Glomerular endothelial cell (primary cell): Measurements from ENCODE around the gene CDC73. TPM values are rescaled to one million over a fixed set of nuclear protein-coding genes. Genes with fewer than 3 reads are reported as not detected.
"Not testable (repeated sequence)": the region's sequence is repeated elsewhere in the genome, so short reads cannot be mapped to it uniquely, and the experiment has no call there.

Experiments
- DNase-seq: peaks from one replicate; pipeline ENCODE4 v3.0.0-alpha.2; 2011; ENCODE audit warnings: low read depth, low spot score; ENCODE audit errors: extremely low read depth
- total RNA-seq: library from RNA; depleted of rRNA; stranded (reverse); fragments of >200 nt; gene quantifications from 2 replicates; pipeline ENCODE4 v1.2.3, GENCODE V29; 2015

The CDC73 gene
- total RNA-seq, 1 donor from 2014 or later, result 30.1 TPM

DNA sequence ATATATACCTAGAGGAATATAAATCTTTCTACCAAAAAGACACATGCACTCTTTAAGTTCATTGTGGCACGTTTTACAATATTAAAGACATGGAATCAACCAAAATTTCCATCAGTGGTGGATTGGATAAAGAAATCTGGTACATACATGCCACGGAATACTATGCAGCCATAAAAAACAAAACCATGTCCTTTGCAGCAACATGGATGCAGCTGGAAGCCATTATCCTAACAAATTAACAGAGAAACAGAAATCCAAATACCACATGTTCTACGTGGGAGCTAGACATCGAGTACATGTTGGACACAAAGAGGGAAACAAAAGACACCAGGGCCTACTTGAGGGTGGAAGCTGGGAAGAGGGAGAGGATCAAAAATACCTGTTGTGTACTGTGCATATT lies 97.6 kb downstream of the CDC73 start:
- no peak for DNase-seq

DNA sequence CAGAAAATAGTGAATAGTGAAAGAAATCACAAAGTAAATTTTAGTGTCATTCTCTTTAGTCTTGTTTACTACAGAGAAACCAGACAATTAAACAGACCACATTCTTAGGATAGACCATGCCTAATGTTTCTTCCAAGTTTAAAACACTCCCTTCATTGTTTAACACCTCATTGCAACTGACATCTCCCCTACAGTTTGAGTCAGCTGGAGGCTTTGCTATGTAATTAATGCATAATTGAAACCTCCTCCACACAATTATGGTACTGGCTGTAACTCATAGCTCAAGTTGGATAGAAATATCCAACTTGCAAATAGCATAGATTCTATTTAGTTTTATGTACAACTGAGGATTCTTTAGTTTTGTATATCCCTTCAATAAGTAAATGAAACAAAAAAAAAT lies 99.8 kb downstream of the CDC73 start:
- DNase-seq, result no peak

DNA sequence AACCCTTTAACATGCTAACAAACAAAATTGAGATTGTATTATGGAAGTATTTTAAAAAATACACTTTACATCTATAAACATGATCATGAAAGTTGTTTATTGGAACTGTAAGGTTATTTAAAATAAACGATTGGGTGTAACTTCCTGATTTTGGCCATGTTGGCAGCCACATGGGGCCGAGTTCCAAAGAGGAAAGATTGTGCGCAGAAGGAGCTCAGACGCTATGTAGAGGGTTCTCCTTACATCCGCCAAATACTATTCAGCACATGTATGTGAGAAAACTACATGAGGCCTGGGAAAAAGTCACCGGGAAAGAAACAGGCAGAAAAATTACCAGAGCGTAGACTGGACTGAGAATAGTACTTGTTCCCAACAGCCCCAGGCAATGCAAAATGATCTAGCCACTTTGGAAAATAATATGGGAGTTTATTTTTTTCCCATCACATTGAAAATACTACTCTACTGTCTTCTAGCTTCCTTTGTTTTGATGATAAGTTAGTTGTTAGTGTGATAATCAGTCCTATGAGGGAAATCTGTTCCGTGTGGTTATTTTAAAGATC lies 100.3 kb downstream of the CDC73 start:
- DNase-seq, result no peak

DNA sequence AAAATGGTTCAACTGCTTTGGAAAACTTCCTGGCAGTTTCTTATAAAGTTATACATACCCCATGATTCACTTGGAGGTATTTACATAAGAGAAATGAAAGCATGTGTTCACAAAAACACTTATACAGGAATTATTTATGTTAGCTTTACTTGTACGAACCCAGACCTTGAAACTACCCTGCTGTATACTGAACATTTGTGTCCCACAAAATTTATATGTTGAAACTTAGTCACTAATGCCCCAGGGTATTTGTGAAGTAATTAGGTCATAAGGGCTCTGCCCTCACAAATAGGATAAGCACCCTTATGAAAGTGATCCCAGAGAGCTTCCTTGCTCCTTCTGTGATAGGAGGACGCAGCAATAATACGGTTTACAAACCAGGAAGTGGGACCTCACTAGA lies 107.3 kb downstream of the CDC73 start:
- DNase-seq, result no peak

DNA sequence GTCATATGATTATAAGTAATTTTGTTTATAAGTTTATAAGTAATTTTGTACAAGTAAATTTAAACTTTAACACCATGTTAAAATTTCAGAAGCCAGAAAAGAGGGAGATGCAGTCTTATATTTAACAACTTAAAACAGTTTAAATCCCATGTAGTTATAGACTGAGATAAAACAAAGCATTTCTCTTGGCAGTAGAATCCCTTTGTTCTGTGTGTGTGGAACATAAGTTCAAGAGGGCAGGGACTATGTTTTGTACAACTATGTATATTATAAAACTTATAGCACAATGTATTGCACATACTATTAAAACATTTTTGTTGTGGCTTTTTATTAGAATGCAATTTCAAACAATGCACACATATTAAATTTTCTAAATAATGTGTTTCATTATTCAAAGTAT lies 109.3 kb downstream of the CDC73 start:
- not testable (repeated sequence) for DNase-seq

DNA sequence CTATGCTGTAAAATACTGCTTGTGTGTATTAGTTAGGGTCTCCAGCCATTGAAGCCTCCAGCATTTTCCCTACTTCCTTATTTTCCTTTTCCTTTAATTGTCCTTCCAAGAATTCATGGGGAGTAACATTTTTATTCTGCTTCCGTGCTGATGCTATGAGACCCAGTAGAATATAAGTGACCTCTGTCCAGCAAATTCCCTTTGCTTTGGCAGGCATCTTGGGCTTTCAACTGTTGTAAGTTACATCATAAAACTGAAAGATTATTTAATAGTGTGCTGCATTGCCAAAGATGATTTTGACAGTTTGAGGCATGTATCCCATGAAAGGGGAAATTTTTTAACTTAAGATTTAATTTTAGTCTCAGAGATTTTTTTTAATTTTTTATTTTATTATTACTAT lies 112.7 kb downstream of the CDC73 start:
- DNase-seq, result no peak

DNA sequence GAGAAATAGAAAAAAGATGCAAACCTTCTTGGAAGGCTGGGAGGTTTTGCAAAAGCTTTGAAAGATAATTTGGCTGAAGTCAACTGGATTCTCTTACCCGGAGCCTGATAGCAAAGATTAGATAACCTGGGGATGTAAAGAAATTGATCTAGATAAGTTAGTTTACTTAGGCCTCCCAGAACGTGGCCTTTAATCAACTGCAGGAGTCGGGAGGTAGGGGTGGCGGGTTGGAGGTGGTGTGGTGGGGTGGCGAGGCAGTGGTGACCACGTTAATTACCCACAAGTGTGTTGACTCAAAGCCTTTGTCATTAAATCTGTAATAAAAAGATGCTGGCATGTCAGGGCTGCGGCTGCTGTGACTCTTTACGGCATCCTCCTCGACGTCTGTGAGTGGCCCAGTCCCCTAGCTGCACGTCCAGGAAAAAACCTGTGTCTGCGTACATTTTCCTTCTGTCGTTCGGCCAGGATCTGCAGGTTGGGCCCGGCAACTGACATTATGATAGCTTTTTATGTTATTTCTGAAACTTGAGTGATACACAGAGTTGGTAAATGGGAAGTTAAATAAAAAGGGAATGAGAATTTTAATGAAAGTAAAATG lies 115.6 kb downstream of the CDC73 start:
- DNase-seq, result no peak

DNA sequence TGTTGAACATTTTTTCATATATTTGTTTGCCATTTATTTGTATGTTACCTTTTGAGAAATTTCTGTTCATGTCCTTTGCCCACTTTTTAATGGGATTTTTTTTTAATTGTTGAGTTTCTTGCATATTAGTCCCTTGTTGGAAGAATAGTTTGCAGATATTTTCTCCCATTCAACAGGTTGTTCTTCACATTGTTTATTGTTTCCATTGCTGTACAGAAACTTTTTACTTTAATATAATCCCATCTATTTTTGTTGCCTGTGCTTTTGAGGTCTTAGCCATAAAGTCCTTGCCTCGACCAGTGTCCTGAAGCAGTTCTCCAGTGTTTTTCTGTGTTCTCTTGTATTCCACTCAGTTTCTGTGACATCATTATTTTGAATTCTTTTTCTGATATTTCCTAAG lies 118.8 kb downstream of the CDC73 start:
- DNase-seq, result no peak

DNA sequence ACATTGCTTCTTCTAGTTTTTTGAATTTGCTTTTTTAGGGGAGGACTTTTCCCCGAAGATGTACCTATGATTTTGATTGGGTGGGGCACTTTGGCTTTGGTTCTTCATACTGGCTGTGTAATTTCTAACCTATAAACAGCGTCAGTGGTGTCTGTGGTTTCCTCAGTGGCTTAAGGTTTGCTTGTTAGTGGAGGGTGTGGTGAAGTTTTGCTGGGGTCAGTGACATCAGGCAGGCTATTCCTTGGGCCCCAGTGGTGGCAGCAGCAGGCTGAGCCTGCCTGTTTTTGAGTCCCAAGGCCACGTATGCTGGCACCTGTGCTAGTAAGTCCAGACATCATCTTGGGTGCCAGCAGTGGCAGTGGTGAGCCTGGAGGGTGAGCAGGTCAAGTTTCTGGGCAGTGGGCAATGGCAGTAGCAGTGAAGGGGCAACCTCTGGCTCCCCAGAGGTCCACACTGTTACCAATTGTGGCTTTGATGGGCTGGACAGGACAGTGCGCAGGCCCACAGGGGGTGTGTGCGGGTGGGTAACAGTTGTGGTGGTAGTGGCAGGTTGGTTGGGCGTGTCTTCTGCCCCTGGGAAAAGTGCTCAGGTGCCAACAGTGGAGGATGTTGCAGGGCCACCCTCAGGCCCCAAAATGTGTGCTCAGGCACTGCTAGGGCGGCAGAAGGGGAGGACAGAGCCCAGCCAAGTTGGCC lies 119.4 kb downstream of the CDC73 start:
- DNase-seq, result no peak

DNA sequence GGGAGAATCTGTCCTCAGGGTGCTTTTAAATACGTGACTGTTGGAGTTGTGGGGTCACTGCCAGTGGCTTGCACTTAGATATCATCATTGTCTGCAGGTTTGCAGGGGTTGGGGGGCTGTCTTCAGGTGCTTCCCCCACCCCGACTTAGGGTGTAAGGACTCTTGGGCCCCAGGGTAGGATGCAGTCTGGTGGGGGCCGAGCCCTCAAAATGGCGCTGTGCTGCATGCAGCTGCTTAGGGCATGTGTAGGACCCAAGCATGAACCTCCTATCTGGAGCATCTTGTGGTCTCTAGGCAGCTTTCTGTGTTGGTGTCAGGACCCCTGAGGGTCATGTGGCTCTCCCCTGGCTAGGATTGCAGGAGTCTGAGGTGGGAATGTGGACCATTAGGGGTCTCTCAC lies 120.2 kb downstream of the CDC73 start:
- no peak for DNase-seq

DNA sequence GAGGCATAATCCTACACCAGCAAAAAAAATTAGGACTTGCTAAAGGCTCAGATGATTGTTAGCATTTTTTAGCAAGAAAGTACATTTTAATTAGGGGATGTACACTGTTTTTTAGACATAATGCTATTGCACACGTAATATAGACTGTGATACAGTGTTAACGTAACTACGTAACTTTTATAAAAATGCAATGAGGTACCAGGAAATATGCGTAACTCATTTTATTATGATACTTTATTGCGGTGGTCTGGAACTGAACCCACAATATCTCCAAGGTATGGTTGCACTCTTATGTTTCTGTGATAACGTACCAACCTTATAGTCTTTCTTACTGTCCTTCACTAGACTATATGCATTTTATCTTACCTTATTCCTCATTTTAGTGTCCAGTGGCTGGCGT lies 127.4 kb downstream of the CDC73 start:
- DNase-seq, result no peak

DNA sequence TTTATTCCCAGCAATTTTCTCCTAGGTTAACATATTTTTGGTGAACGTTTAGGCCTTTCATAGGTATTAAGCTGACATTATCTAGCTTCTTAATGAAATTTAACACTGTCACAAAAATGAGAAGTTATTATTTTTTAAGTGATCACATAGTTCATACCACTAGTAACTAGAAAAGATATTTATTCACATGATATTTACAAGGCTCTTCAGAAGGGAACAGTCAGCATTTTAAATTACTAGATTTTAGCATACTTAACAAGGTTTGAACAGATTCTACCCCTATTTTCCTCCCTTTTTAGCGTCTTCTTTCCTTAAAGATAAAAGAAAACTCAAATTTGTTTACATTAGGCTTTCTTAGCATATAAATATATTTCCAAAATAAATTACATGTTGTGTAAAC lies 130.1 kb downstream of the CDC73 start:
- DNase-seq, result no peak

DNA sequence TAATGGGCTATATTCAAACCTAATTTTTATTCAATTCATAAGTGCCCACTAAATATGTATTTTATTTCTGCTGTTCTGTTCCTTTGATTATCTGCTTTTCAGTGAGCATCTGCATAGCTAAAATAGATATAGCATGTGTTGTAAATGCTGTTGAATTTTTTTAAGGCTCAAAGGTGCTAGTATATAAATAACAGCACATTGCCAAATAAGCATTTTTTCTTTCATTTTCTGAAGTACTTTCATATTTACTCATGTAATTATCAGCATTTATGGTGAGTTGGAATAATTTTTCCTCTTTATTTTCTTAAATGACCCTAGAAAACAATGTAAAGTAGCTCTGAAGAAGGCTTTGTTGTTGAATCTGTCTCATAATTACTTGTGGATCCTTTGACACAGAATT lies 134.2 kb downstream of the CDC73 start:
- DNase-seq, result no peak

DNA sequence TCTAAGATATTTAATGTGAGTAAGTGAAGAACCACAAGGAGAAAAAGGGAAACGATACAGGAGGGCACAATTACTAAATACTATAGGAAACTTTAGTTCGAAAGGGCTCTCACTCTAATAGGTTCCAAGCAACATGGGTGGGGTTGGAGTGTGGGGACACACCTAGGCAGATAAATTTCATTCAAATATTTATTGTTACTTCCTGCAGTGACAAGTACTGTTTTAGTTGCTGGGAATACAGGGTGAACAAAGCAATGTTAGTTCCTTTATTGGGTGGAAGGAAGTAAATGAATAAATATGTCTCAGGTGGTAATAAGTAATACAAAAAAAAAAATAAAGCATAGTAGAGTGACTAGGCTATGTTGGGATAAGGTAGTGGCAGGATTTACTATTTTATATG lies 137.8 kb downstream of the CDC73 start:
- no peak for DNase-seq

DNA sequence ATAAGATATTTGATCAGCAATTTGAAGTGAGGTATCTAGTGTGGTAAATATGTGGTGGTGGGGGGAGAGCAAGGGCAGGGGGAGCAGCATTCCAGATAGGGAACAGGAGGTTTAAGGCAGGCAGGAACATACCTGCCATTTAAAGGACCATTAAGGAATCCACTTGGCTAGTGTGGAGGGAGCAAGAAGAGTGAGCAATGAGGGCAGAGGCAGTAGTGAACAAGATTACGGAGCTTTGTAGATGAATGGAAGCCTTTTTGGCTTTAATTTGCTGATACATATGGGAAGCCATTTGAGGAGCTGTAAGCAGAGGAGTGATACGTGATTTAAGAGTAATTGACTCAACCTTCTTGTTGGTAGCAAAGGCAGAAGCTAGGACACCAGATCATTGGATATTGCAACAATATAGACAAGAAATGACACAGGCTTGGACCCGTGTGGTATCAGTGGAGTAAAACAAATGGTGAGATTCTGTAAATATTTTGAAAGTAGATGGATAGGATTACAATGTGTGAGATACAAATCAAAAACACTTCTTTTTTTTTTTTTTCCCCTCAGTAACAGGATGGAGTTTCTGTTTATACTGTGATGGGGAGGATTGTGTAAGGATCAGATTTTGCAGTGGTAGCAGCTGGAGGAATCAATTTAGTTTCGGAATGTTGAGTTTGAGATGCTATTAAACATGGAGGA lies 138.4 kb downstream of the CDC73 start:
- no peak for DNase-seq

DNA sequence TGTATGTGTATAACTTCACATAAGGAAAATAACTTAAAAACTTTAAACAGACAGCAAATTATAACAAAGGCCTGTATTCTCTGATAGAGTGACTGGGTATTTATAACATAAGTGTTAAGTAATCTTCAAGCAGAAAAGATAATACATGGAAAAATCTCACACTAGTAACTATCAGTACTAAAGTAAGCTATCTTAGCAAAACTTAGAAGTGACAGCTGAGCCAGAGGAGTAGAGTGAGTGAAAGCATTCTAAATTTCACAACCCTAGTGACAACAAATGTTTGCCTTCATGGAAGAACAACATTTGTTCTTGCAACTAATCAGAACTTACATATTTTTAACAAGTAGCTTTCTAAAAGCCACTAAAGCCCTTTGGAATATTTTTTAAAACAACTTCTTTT lies 139.1 kb downstream of the CDC73 start:
- DNase-seq, result no peak

DNA sequence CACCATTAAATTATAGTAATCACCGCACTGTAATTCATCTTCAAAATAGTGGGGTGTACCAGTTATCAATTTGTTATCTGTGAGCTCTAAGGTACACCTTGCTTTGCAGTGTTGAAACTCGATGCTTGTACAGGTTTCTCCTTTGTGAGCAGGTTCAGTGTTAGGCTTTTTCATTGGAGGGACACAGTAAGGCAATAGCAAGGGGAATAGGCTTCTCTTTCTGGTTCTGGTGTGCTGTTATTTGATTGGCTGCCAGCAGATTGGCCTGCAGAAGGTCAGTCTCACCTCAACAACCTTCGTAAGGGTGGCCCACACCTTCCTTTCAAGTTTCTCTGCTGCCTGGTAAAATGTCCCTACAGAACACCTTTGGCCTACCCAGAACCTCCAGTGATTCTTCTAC lies 140.8 kb downstream of the CDC73 start:
- DNase-seq, result no peak

DNA sequence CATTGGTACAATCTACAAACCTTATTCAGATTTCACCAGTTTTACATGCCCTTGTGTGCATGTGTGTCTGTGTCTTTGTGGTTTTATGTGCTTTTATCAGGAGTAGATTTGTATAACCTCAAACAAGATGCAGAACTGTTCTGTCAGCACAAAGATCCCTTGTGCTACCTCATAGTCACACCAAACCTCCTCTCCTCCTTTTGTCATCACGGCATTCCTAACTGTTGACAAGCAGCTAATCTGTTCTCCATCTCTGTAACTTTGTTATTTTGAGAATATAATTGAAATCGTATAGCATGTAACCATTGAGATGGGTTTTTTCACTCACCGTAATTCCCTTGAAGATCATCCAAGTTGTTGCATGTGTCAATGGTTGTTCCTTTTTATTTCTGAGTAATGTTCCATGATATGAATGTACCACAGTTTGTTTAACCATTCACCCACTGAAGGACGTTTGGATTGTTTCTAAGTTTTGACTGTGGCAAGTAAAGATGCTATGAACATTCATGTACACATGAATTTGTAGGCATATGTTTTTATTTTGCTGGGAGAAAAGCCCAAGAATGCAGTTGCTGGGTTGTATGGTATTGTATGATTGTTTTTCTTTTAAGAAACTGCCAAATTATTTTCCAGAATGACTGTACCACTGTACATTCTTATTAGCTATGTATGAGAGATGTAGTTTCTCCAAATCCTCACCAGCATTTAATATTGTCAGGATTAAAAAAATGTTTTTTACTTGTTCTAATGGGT lies 142.7 kb downstream of the CDC73 start:
- DNase-seq, result no peak

DNA sequence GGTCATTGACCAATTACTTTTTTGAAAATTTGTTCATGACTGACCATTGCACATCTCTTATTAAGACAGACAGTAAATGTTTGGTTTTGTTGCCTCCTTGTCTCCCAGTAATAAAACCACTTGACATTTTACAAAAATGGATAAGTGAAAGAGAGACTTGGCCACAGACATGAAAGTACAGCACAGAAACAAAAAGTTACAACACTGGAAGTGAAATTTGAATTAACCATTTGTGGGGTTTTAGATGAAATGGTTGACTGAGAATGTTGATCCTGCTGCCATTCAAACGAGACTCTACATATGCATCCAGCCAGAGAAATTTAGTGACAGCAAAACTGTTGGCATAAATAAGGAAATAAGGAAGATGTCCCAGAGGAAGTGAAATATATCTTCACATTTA lies 143.9 kb downstream of the CDC73 start:
- DNase-seq, result no peak

DNA sequence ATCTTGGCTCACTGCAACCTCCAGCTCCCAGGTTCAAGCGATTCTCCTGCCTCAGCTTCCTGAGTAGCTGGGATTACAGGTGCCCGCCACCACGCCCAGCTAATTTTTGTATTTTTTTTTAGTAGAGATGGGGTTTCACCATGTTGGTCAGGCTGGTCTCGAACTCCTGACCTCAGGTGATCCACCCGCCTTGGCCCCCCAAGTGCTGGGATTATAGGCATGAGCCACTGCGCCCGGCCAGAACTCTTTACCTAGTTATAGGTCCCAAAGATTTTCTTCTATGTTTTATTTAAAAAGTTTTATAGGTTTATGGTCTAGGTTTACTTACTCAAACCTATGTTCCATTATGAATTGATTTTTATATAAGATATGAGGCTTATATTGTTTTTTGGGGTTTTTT lies 145.0 kb downstream of the CDC73 start:
- DNase-seq, result not testable (repeated sequence)

DNA sequence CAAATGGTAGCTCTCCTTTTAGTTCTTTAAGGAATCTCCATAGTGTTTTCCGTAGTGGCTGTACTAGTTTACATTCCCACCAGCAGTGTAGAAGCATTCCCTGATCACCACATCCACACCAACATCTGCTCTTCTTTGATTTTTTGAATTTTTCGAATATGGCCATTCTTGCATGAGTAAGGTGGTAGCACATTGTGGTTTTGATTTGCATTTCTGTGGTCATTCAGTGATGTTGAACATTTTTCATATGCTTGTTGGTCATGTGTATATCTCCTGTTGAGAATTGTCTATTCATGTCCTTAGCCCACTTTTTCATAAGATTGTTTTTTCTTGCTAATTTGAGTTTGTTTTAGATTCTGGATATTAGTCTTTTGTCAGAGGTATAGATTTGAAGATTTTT lies 149.2 kb downstream of the CDC73 start:
- DNase-seq, result no peak
